Neuronal stem cell (in vitro differentiated cells): ENCODE measurements around the gene YWHAG.

Source experiments
- DNase-seq: peaks from one replicate; pipeline ENCODE4 v3.0.0-alpha.2; 2013; ENCODE audit warnings: low spot score
- H2AFZ ChIP-seq: one replicate; pipeline ENCODE4 v1.6.1; 2013; ENCODE audit warnings: mild to moderate bottlenecking, low read length, inconsistent platforms
- H2AK5ac ChIP-seq: 2 replicates; pipeline ENCODE4 v1.6.1; 2013; ENCODE audit warnings: low read depth, mild to moderate bottlenecking, inconsistent platforms, low read length, moderate library complexity, mixed read lengths
- H2BK120ac ChIP-seq: 2 replicates; pipeline ENCODE4 v1.6.1; 2013; ENCODE audit warnings: low read depth, mild to moderate bottlenecking, inconsistent platforms, low read length, moderate library complexity, mixed read lengths
- H2BK12ac ChIP-seq: one replicate; pipeline ENCODE4 v1.6.1; 2013; ENCODE audit warnings: low read length, inconsistent platforms
- H2BK15ac ChIP-seq: 2 replicates; pipeline ENCODE4 v1.6.1; 2013; ENCODE audit warnings: mild to moderate bottlenecking, low read length, inconsistent platforms, mixed read lengths
- H2BK5ac ChIP-seq: one replicate; pipeline ENCODE4 v1.6.1; 2013; ENCODE audit warnings: inconsistent platforms, mild to moderate bottlenecking, low read length, moderate library complexity
- H3K14ac ChIP-seq: one replicate; pipeline ENCODE4 v1.6.1; 2013; ENCODE audit warnings: low read length, inconsistent platforms
- H3K18ac ChIP-seq: 2 replicates; pipeline ENCODE4 v1.6.1; 2013; ENCODE audit warnings: low read length, inconsistent platforms
- H3K23ac ChIP-seq: 2 replicates; pipeline ENCODE4 v1.6.1; 2013; ENCODE audit warnings: low read depth, mild to moderate bottlenecking, mixed read lengths, low read length, inconsistent platforms; ENCODE audit not compliant: poor library complexity
- H3K27ac ChIP-seq: replicated peaks from 3 replicates; pipeline ENCODE4 v1.5.1; 2013; ENCODE audit warnings: low read length, inconsistent platforms
- H3K27me3 ChIP-seq, 3 experiments: 2 replicates each; pipeline ENCODE4 v1.6.1; 2013; ENCODE audit warnings: low read length in 3 of 3, mild to moderate bottlenecking in 2 of 3, inconsistent platforms in 1 of 3, low read depth in 1 of 3, mixed read lengths in 1 of 3, moderate library complexity in 1 of 3; ENCODE audit not compliant: control insufficient read depth in 3 of 3, insufficient read depth in 3 of 3
- H3K36me3 ChIP-seq, 2 donors: replicated peaks in 1 of 2; 2 replicates each; pipeline ENCODE4 v1.6.1; 2013; ENCODE audit warnings: low read length in 2 of 2; ENCODE audit not compliant: control insufficient read depth in 2 of 2, insufficient read depth in 2 of 2
- H3K4ac ChIP-seq: 2 replicates; pipeline ENCODE4 v1.6.1; 2013; ENCODE audit warnings: inconsistent platforms, mild to moderate bottlenecking, low read length, moderate library complexity
- H3K4me1 ChIP-seq, 2 donors: 1 replicate in 1 of 2; 2 replicates in 1 of 2; pipeline ENCODE4 v1.6.1; 2013; ENCODE audit warnings: low read length in 2 of 2, low read depth in 1 of 2; ENCODE audit not compliant: control insufficient read depth in 2 of 2, insufficient read depth in 1 of 2
- H3K4me2 ChIP-seq: one replicate; pipeline ENCODE4 v1.6.1; 2013; ENCODE audit warnings: mild to moderate bottlenecking, low read length, inconsistent platforms; ENCODE audit not compliant: insufficient read depth, poor library complexity, severe bottlenecking
- H3K4me3 ChIP-seq, 2 donors: 2 replicates each; pipeline ENCODE4 v1.5.1; 2013; ENCODE audit warnings: low read length in 2 of 2, mild to moderate bottlenecking in 2 of 2, inconsistent platforms in 1 of 2, moderate library complexity in 1 of 2
- H3K79me1 ChIP-seq: one replicate; pipeline ENCODE4 v1.6.1; 2013; ENCODE audit warnings: low read depth, mild to moderate bottlenecking, inconsistent platforms, low read length, moderate library complexity
- H3K9ac ChIP-seq: one replicate; pipeline ENCODE4 v1.6.1; 2013; ENCODE audit warnings: mild to moderate bottlenecking, low read depth, low read length, inconsistent platforms; ENCODE audit not compliant: poor library complexity
- H3K9me3 ChIP-seq, 2 donors: replicated peaks in 1 of 2; 2 replicates each; pipeline versions ENCODE3 to v1.6.1; 2013; ENCODE audit warnings: low read length in 2 of 2, mild to moderate bottlenecking in 2 of 2, inconsistent platforms in 1 of 2, low read depth in 1 of 2, mixed read lengths in 1 of 2, moderate library complexity in 1 of 2; ENCODE audit not compliant: control insufficient read depth in 2 of 2, insufficient read depth in 1 of 2
- H4K8ac ChIP-seq: one replicate; pipeline ENCODE4 v1.6.1; 2013; ENCODE audit warnings: low read depth, mild to moderate bottlenecking, inconsistent platforms, low read length, moderate library complexity
- H4K91ac ChIP-seq: one replicate; pipeline ENCODE4 v1.6.1; 2013; ENCODE audit warnings: low read length, low read depth, mild to moderate bottlenecking, inconsistent platforms; ENCODE audit not compliant: poor library complexity
- WGBS, 2 donors: extraction: QIAGEN DNeasy Blood & Tissue Kit; methylation state at CpG; one replicate each; pipeline ENCODE4 v1.1.7; 2013; ENCODE audit warnings: missing lambda C conversion rate in 2 of 2, mixed read lengths in 1 of 2; ENCODE audit not compliant: insufficient read length in 2 of 2, insufficient replicate concordance in 1 of 2; ENCODE audit errors: extremely low coverage in 2 of 2; 5-methylcytosine and 5-hydroxymethylcytosine counted together

YWHAG gene

DNA sequence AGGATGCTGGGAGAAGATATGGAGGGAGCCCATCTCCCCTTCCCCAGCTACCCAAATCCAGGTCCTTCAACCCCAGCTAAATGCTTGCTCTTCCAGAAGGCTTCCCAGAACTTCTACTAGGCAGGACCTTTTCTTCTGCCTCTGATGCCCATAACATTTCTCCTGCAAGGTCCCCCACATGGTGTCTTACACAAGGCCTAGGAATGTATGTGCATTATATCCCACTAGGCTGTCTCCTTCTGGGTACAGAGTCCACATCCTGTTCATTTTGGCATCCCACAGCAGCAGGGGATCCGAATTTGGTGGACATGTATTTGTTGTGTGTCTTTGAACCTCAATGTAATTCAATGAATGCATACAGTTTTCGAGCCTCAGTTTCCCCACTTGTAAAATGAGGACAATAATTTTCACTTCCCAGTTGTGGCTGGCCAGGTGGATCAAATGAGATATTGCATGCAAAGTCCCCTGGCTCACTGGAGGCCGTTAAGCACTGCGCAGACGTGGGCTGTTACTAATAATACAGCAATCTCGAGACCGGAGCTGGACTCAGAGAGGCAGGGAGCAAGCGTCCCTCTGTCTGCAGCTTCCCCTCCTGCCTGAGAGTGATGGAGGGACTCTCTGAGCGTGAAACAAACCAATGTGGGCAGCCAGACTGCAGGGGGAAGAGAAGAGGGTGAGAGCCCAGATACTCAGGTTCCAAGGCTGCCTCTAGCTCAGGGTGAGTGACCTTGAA lies 18.6 kb upstream of the YWHAG start:
- no peak overlapping the region for H4K91ac ChIP-seq
- no CpG with 5 or more reads among the region's 9 CpGs for WGBS, 2 donors
- no peak overlapping the region for H3K14ac ChIP-seq
- no peak overlapping the region for H2BK12ac ChIP-seq
- no peak overlapping the region for H3K4me3 ChIP-seq
- peaks cover 0 to 2% of the 10 kb centered on the region in 2 donors for H3K4me1 ChIP-seq
- H3K18ac ChIP-seq: no peak overlapping the region
- H3K27me3 ChIP-seq: no peaks in the 10 kb centered on the region
- H3K4ac ChIP-seq: no peak overlapping the region
- no peak overlapping the region for H2BK15ac ChIP-seq
- no peaks in the 10 kb centered on the region for H3K79me1 ChIP-seq
- H2BK120ac ChIP-seq: no peak overlapping the region
- H3K4me2 ChIP-seq: no peak overlapping the region
- no peak overlapping the region for H2BK5ac ChIP-seq
- H3K9ac ChIP-seq: no peak overlapping the region
- peak overlapping the region; percentile 67 for H2AFZ ChIP-seq
- H3K36me3 ChIP-seq: no peaks in the 10 kb centered on the region
- no peaks in the 10 kb centered on the region for H3K9me3 ChIP-seq
- DNase-seq: no peak
- no peak overlapping the region for H2AK5ac ChIP-seq
- no peak overlapping the region for H3K23ac ChIP-seq
- no peak overlapping the region for H4K8ac ChIP-seq
- H3K27ac ChIP-seq: no peak overlapping the region

DNA sequence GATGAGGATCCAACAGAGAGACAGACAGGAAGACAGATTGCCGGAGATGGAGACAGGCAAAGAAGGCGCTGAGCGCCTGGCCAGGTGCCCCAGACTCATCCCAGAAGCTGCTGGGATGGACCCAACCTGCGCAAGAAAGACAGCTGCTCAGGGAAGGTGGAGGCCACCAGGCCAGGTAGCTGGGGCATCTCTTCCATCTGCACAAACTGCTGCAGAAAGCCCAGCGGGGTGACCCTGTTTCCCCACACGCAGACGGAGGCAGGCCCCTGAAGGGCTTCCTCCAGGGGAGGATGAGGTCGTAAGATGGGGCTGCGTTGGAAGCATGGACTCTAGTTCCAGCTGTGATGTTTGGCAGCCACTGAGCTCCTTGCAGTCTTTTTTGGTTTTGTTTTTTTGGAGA lies 16.5 kb upstream of the YWHAG start:
- H2AK5ac ChIP-seq: no peak overlapping the region
- H3K9me3 ChIP-seq: peaks cover 0 to 2% of the 10 kb centered on the region in 2 donors
- no peak overlapping the region for H2BK12ac ChIP-seq
- DNase-seq: no peak
- H3K79me1 ChIP-seq: no peaks in the 10 kb centered on the region
- no peak overlapping the region for H3K4ac ChIP-seq
- no peaks in the 10 kb centered on the region for H3K36me3 ChIP-seq
- H4K8ac ChIP-seq: no peak overlapping the region
- H2BK15ac ChIP-seq: no peak overlapping the region
- H3K4me3 ChIP-seq: no peak overlapping the region
- H4K91ac ChIP-seq: no peak overlapping the region
- peak overlapping the region; percentile 52 for H3K18ac ChIP-seq
- no peaks in the 10 kb centered on the region for H3K27me3 ChIP-seq
- no peak overlapping the region for H2AFZ ChIP-seq
- H3K23ac ChIP-seq: no peak overlapping the region
- H3K4me2 ChIP-seq: no peak overlapping the region
- H3K27ac ChIP-seq: no peak overlapping the region
- H3K14ac ChIP-seq: no peak overlapping the region
- peaks cover 0 to 2% of the 10 kb centered on the region in 2 donors for H3K4me1 ChIP-seq
- H2BK5ac ChIP-seq: no peak overlapping the region
- WGBS, 2 donors: no CpG with 5 or more reads among the region's 9 CpGs
- H3K9ac ChIP-seq: no peak overlapping the region
- H2BK120ac ChIP-seq: no peak overlapping the region

DNA sequence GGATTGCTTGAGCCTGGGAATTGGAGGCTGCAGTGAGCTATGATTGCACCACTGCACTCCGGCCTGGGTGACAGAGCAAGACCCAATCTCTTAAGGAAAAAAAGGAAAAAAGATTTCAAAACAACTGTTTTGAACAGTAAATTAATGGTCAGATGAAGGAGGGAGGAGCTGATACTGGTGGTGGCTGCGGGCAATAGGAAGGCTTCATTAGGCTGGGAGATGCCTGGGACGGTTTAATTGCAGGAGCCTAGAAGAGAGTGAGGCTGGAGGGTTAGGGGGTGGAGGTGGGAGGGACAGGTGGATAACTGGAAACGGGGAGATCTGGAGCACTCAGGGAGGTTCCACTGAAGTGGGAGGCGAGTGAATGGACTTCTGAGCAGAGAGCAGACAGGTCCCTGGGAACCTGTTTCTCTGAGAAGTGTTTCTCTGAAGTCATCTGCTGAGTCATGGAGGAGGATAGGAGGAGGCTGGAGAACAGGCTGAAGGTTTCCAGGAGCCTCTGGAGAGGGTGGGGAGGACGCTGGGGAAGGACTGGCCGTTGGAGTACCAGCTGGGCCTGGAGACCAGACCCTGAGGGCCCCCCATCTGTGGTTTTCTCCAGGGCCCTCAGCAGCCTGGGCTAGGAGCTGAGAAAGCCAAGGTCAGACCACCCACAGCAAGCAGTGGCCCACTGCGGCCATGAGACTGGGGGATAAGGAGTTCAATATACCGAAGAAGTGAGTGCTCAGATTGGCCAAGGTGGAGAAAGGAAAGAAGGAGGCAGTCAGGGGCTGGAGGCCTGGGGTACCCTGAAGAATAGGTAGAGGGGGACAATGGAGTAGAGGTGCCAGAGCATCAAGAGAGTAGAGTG lies 14.4 kb upstream of the YWHAG start:
- Histone ChIP-seq H2BK5ac (no peak overlapping the region), H3K36me3 (no peaks in the 10 kb centered on the region), H3K18ac (peak overlapping the region; percentile 0), H3K4me3 (no peak overlapping the region), H3K23ac (no peak overlapping the region), H3K4me1 (no peaks in the 10 kb centered on the region), H2AK5ac (no peak overlapping the region), H3K14ac (no peak overlapping the region), H4K8ac (no peak overlapping the region), H3K27me3 (no peaks in the 10 kb centered on the region), H2BK12ac (no peak overlapping the region), H3K27ac (no peak overlapping the region), H2BK15ac (no peak overlapping the region), H2AFZ (peak overlapping the region; percentile 56), H3K4ac (no peak overlapping the region), H4K91ac (no peak overlapping the region), H3K9me3 (peaks cover 0 to 2% of the 10 kb centered on the region in 2 donors), H3K9ac (no peak overlapping the region), H3K79me1 (no peaks in the 10 kb centered on the region), H3K4me2 (no peak overlapping the region), H2BK120ac (no peak overlapping the region)
- no CpG with 5 or more reads among the region's 9 CpGs for WGBS, 2 donors
- no peak for DNase-seq

DNA sequence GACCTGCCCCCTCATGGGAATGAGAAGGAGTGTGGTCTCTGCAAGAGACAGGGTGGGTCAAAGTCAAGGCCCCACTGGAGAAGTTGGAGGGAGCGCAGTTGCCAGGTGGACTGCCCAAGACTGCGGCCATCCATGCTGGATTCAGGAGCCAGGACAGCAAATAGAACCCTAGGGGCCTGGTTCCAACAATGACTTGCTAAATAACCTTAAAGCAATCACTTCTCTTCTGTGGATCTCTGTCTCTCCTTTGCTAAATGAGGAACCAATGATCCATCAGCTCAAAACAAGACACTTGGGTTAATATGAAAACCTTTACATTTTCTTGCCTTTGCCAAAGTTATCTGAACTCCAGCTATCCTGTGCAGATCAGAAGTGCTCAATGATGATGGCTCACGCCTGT lies 12.6 kb upstream of the YWHAG start:
- Histone ChIP-seq H3K4ac (no peak overlapping the region), H2BK120ac (no peak overlapping the region), H4K91ac (no peak overlapping the region), H4K8ac (no peak overlapping the region), H2AFZ (no peak overlapping the region), H3K4me3 (no peak overlapping the region), H3K27ac (no peak overlapping the region), H2BK5ac (no peak overlapping the region), H3K4me2 (no peak overlapping the region), H2AK5ac (no peak overlapping the region), H3K14ac (no peak overlapping the region), H3K23ac (no peak overlapping the region), H3K9ac (no peak overlapping the region), H2BK12ac (no peak overlapping the region), H3K4me1 (no peaks in the 10 kb centered on the region), H3K36me3 (no peaks in the 10 kb centered on the region), H3K27me3 (no peaks in the 10 kb centered on the region), H2BK15ac (no peak overlapping the region), H3K18ac (peak overlapping the region; percentile 12), H3K9me3 (peaks cover 0 to 2% of the 10 kb centered on the region in 2 donors), H3K79me1 (no peaks in the 10 kb centered on the region)
- WGBS, 2 donors: no CpG with 5 or more reads among the region's 3 CpGs
- DNase-seq: no peak
